Fibroblast of skin of right biceps (primary cell): ENCODE measurements around the gene KLF13.

Experiments
- DNase-seq: peaks from one replicate; pipeline ENCODE4 v3.0.0-alpha.2; 2013

Gene KLF13

GRCh38 chr15:31387092-31387478 is 60.5 kb downstream of the KLF13 start:
- no peak for DNase-seq

GRCh38 chr15:31387479-31388118 is 61.0 kb downstream of the KLF13 start:
- peak; percentile 59 for DNase-seq

GRCh38 chr15:31389576-31389975 is 62.9 kb downstream of the KLF13 start:
- no peak for DNase-seq

- DNase-seq = no peak
These were observed 63.4 kb downstream of the KLF13 start for GRCh38 chr15:31390029-31390428.

- no peak for DNase-seq
These were observed 64.3 kb downstream of the KLF13 start for GRCh38 chr15:31390777-31391486.

- DNase-seq = peak; percentile 80
These were observed 65.3 kb downstream of the KLF13 start for GRCh38 chr15:31391687-31392671.

GRCh38 chr15:31392761-31393401 is 66.2 kb downstream of the KLF13 start:
- DNase-seq = no peak

GRCh38 chr15:31393444-31394091 is 66.9 kb downstream of the KLF13 start:
- DNase-seq = no peak

- DNase-seq = peak; percentile 61
These were observed 70.4 kb downstream of the KLF13 start for GRCh38 chr15:31396881-31397560.

- DNase-seq = no peak
These were observed 71.4 kb downstream of the KLF13 start for GRCh38 chr15:31397851-31398661.

GRCh38 chr15:31398677-31399301 is 72.2 kb downstream of the KLF13 start:
- DNase-seq = no peak

GRCh38 chr15:31399544-31400171 is 73.0 kb downstream of the KLF13 start:
- DNase-seq = peak; percentile 51

- no peak for DNase-seq
These were observed 73.7 kb downstream of the KLF13 start for GRCh38 chr15:31400222-31400927.

GRCh38 chr15:31401282-31401681 is 74.6 kb downstream of the KLF13 start:
- no peak for DNase-seq

GRCh38 chr15:31402003-31402402 is 75.4 kb downstream of the KLF13 start:
- DNase-seq = no peak

GRCh38 chr15:31402511-31403056 is 75.9 kb downstream of the KLF13 start:
- peak; percentile 79 for DNase-seq

GRCh38 chr15:31403096-31403495 is 76.5 kb downstream of the KLF13 start:
- DNase-seq = peak; percentile 73

GRCh38 chr15:31403606-31404005 is 77.0 kb downstream of the KLF13 start:
- peak; percentile 67 for DNase-seq

GRCh38 chr15:31404345-31404744 is 77.7 kb downstream of the KLF13 start:
- DNase-seq = no peak
